CD4-positive, alpha-beta T cell treated with Interleukin-10 for 1 hour (primary cell): Measurements from ENCODE around the gene NAA16.
"Not testable (repeated sequence)": the region's sequence is repeated elsewhere in the genome, so short reads cannot be mapped to it uniquely, and the experiment has no call there.

Experiments used
- DNase-seq: peaks from one replicate; pipeline ENCODE4 v3.0.0-alpha.2; 2020

The NAA16 gene

GRCh38 chr13:41411522-41411921 is 100.5 kb downstream of the NAA16 start:
- peak; percentile 54 for DNase-seq

GRCh38 chr13:41413872-41414271 is 102.8 kb downstream of the NAA16 start:
- DNase-seq, result no peak

GRCh38 chr13:41416276-41416675 is 105.2 kb downstream of the NAA16 start:
- DNase-seq, result no peak

- no peak for DNase-seq
These were observed 107.0 kb downstream of the NAA16 start for GRCh38 chr13:41418027-41418426.

GRCh38 chr13:41418731-41419130 is 107.7 kb downstream of the NAA16 start:
- no peak for DNase-seq

- DNase-seq, result no peak
These were observed 108.1 kb downstream of the NAA16 start for GRCh38 chr13:41419206-41419605.

- DNase-seq, result no peak
These were observed 109.1 kb downstream of the NAA16 start for GRCh38 chr13:41420146-41420545.

- DNase-seq, result not testable (repeated sequence)
These were observed 110.3 kb downstream of the NAA16 start for GRCh38 chr13:41421330-41421729.

- not testable (repeated sequence) for DNase-seq
These were observed 110.9 kb downstream of the NAA16 start for GRCh38 chr13:41421983-41422382.

GRCh38 chr13:41423259-41423658 is 112.2 kb downstream of the NAA16 start:
- DNase-seq, result not testable (repeated sequence)

GRCh38 chr13:41424675-41425074 is 113.6 kb downstream of the NAA16 start:
- not testable (repeated sequence) for DNase-seq

- DNase-seq, result no peak
These were observed 115.0 kb downstream of the NAA16 start for GRCh38 chr13:41426047-41426446.
